ENCODE results near the gene PYM1. TPM values are rescaled to one million over a fixed set of nuclear protein-coding genes. Genes with fewer than 3 reads are reported as not detected.

Gene PYM1
- 30.0 and 38.7 TPM in 2 replicates for total RNA-seq

GRCh38 chr12:55927588-55928502, at the start of gene PYM1:
PYM1 (minus strand) TSS chr12:55927894; CDS start chr12:55927761, 133 bp downstream.
- DNase-seq (ENCODE audit: low read depth), result peak; percentile 59

GRCh38 chr12:55974308-55974730, 46.6 kb upstream of the PYM1 start:
- DNase-seq (ENCODE audit: low read depth), result peak; percentile 58

GRCh38 chr12:55973599-55974307, 46.1 kb upstream of the PYM1 start, which contains the start of gene RAB5B:
RAB5B (plus strand) TSS chr12:55974078; CDS start chr12:55986961, 12,883 bp downstream.
- DNase-seq (ENCODE audit: low read depth), result peak; percentile 100

GRCh38 chr12:55972911-55973598, 45.4 kb upstream of the PYM1 start:
- DNase-seq (ENCODE audit: low read depth), result no peak

GRCh38 chr12:55972456-55972855, 44.8 kb upstream of the PYM1 start:
- DNase-seq (ENCODE audit: low read depth), result no peak

GRCh38 chr12:55972042-55972441, 44.3 kb upstream of the PYM1 start:
- peak; percentile 90 for DNase-seq (ENCODE audit: low read depth)

GRCh38 chr12:55970775-55971174, 43.1 kb upstream of the PYM1 start:
- no peak for DNase-seq (ENCODE audit: low read depth)

- DNase-seq (ENCODE audit: low read depth), result no peak
These were observed 41.7 kb upstream of the PYM1 start for GRCh38 chr12:55969356-55969755.

- peak; percentile 64 for DNase-seq (ENCODE audit: low read depth)
These were observed 39.0 kb upstream of the PYM1 start, which contains the start of gene CDK2 for GRCh38 chr12:55966408-55967281. CDK2 (plus strand) TSS chr12:55966830; CDS start chr12:55967009, 179 bp downstream.

- DNase-seq (ENCODE audit: low read depth), result no peak
These were observed 38.3 kb upstream of the PYM1 start, which contains the start of gene PMEL for GRCh38 chr12:55965941-55966407. PMEL (minus strand) TSS chr12:55966042; CDS start chr12:55966011, 31 bp downstream.

GRCh38 chr12:55965240-55965639, 37.5 kb upstream of the PYM1 start:
- DNase-seq (ENCODE audit: low read depth), result no peak

GRCh38 chr12:55963760-55964159, 36.1 kb upstream of the PYM1 start:
- DNase-seq (ENCODE audit: low read depth), result no peak

GRCh38 chr12:55957106-55957859, 29.6 kb upstream of the PYM1 start:
- DNase-seq (ENCODE audit: low read depth), result no peak

- DNase-seq (ENCODE audit: low read depth), result peak; percentile 83
These were observed 28.3 kb upstream of the PYM1 start for GRCh38 chr12:55955800-55956508.

- DNase-seq (ENCODE audit: low read depth), result no peak
These were observed 27.6 kb upstream of the PYM1 start for GRCh38 chr12:55955344-55955743.

GRCh38 chr12:55946553-55946952, 18.9 kb upstream of the PYM1 start:
- DNase-seq (ENCODE audit: low read depth), result no peak

GRCh38 chr12:55942577-55943136, 15.0 kb upstream of the PYM1 start:
- peak; percentile 37 for DNase-seq (ENCODE audit: low read depth)

- no peak for DNase-seq (ENCODE audit: low read depth)
These were observed 14.4 kb upstream of the PYM1 start for GRCh38 chr12:55942055-55942454.
